Measurements from ENCODE around the gene EFHC1. TPM values are rescaled to one million over a fixed set of nuclear protein-coding genes. Genes with fewer than 3 reads are reported as not detected.

EFHC1 gene
- total and polyA plus RNA-seq, 2 donors (not counting 1 experiment from before 2014, with no cell fraction given): 19.4 to 34.8 TPM

DNA sequence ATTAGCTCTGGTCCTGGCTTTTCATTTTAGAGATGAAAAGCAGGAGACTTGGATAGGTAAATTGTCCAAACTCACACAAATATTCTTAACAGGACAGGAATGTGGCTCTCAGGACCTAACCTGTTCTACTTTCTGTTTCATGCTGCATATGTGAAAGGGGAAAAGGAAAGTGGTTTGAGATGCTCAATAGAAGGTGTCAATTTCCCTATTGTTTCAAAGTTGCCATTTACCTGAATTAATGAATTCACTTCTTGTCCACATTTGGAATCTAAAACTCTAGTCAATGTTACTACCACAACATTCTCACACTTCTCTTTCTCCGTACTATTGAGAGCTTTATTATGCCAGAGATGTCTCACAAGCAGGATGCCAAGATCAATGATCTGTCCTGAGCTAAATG lies 4.8 kb upstream of the EFHC1 start:
- no peak overlapping the region for H2AFZ ChIP-seq (ENCODE audit: insufficient read depth, low read depth, low read length, poor library complexity, severe bottlenecking)
- TF ChIP-seq EZH2 (IDR thresholded peaks at IDR 0.05; ENCODE audit: borderline replicate concordance, insufficient read depth, low read depth, low read length, poor library complexity, severe bottlenecking): no peak
- TF ChIP-seq, protein P1, sequence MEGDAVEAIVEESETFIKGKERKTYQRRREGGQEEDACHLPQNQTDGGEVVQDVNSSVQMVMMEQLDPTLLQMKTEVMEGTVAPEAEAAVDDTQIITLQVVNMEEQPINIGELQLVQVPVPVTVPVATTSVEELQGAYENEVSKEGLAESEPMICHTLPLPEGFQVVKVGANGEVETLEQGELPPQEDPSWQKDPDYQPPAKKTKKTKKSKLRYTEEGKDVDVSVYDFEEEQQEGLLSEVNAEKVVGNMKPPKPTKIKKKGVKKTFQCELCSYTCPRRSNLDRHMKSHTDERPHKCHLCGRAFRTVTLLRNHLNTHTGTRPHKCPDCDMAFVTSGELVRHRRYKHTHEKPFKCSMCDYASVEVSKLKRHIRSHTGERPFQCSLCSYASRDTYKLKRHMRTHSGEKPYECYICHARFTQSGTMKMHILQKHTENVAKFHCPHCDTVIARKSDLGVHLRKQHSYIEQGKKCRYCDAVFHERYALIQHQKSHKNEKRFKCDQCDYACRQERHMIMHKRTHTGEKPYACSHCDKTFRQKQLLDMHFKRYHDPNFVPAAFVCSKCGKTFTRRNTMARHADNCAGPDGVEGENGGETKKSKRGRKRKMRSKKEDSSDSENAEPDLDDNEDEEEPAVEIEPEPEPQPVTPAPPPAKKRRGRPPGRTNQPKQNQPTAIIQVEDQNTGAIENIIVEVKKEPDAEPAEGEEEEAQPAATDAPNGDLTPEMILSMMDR (IDR thresholded peaks at IDR 0.05): no peak
- no CpG with 5 or more reads among the region's 1 CpG for WGBS (ENCODE audit: insufficient coverage)
- H3K27ac Mint-ChIP-seq: no peak overlapping the region
- H3K27ac ChIP-seq (ENCODE audit: low read length in 2 of 2): no peak overlapping the region
- H4K20me1 ChIP-seq (ENCODE audit: control insufficient read depth, insufficient read depth, low read length, poor library complexity, severe bottlenecking): no peaks in the 10 kb centered on the region
- no peaks in the 10 kb centered on the region for H3K27me3 ChIP-seq (replicated peaks in 1 of 4; ENCODE audit: control extremely low read depth in 1 of 4, control insufficient read depth in 3 of 4, insufficient read depth in 4 of 4, low read length in 3 of 4)
- no peak overlapping the region for H3K4me3 ChIP-seq (ENCODE audit: control extremely low read depth in 1 of 5, extremely low read depth in 1 of 5, insufficient read depth in 1 of 5, low read depth in 2 of 5, low read length in 4 of 5)
- ChIA-PET CTCF (interaction anchor here (0.9 to 7.6 kb wide), 19 partner anchors 8 to 256 kb away, joined by 3 to 79 read pairs (median 7); partner anchors contain the start of genes MCM3, TMEM14A and TRAM2), POLR2A (no interaction called here)
- ATAC-seq (ENCODE audit: low read depth): no peak
- H3K79me2 ChIP-seq (ENCODE audit: control insufficient read depth, insufficient read depth, low read length): peaks cover 1% of the 10 kb centered on the region
- no peaks in the 10 kb centered on the region for H3K9me3 ChIP-seq (ENCODE audit: control extremely low read depth in 1 of 3, control insufficient read depth in 2 of 3, insufficient read depth in 1 of 3, low read length in 2 of 3)
- H3K4me1 Mint-ChIP-seq: peaks cover 11% of the 10 kb centered on the region
- H3K27me3 Mint-ChIP-seq: peaks cover 7% of the 10 kb centered on the region
- intact Hi-C loops (cut with micrococcal nuclease): no loop called here
- peaks cover 7 to 11% of the 10 kb centered on the region in 2 donors for H3K4me1 ChIP-seq (ENCODE audit: control insufficient read depth in 2 of 2, insufficient read depth in 2 of 2, low read length in 2 of 2)
- no peak overlapping the region for H3K4me2 ChIP-seq (replicated peaks; ENCODE audit: low read depth, low read length, poor library complexity, severe bottlenecking)
- no peaks in the 10 kb centered on the region for H3K9me3 Mint-ChIP-seq (ENCODE audit: insufficient read depth)
- no peak overlapping the region for H3K9ac ChIP-seq (ENCODE audit: low read length)
- DNase-seq: no peak
- no peak overlapping the region for H3K4me3 Mint-ChIP-seq
- no peaks in the 10 kb centered on the region for H3K36me3 ChIP-seq (replicated peaks in 1 of 2; ENCODE audit: control extremely low read depth in 1 of 2, control insufficient read depth in 1 of 2, extremely low read depth in 1 of 2, insufficient read depth in 2 of 2, low read length in 1 of 2)

DNA sequence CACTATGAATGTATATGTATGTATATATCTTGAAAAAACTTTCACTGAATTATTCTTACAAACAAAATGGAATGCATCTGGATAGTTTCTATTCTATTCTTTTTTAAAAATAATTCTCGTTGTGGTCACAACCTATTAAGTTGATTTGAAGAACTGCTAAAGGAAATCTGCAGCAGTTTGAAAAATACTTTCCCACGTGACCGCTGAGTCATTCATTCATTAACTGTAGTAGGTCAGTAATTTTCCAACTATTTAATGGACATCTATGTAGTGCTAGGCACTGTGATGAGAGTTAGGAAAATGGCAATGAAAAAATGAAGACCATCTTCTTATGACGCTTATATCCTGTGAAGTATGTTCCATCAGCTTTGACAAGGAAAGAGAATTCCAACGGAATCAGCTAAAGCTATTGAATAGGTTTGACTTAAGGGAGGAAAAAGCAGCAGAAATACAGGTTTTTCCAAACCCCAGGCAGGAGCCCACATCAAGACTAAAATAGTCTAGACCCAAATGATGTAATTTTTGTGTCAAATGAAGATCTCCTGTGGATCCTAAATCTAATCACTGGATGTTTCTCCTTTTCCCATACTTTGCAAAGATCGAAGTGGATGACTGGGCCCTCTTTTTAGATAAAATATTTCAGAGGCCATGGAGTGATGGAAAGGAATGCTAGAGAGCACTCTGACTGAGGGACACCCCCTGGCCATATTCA lies 4.1 kb upstream of the EFHC1 start:
- no peak for TF ChIP-seq EZH2 (IDR thresholded peaks at IDR 0.05; ENCODE audit: borderline replicate concordance, insufficient read depth, low read depth, low read length, poor library complexity, severe bottlenecking)
- TF ChIP-seq, protein P1 (IDR thresholded peaks at IDR 0.05): no peak
- intact Hi-C loops (cut with micrococcal nuclease): loop anchor here (1.0 kb wide), 4 partner anchors 89 to 247 kb away; no protein-coding TSS in a partner anchor
- ATAC-seq (ENCODE audit: low read depth) (no peak), DNase-seq (no peak)
- ChIA-PET POLR2A (no interaction called here), CTCF (interaction anchor here (0.7 to 7.6 kb wide), 28 partner anchors 8 to 255 kb away, joined by 3 to 79 read pairs (median 6); partner anchors contain the start of genes MCM3, PAQR8, TMEM14A and TRAM2)
- no peaks in the 10 kb centered on the region for H3K36me3 ChIP-seq (replicated peaks in 1 of 2; ENCODE audit: control extremely low read depth in 1 of 2, control insufficient read depth in 1 of 2, extremely low read depth in 1 of 2, insufficient read depth in 2 of 2, low read length in 1 of 2)
- Mint-ChIP-seq H3K4me1 (peaks cover 11% of the 10 kb centered on the region), H3K4me3 (no peak overlapping the region), H3K27ac (no peak overlapping the region), H3K9me3 (ENCODE audit: insufficient read depth) (no peaks in the 10 kb centered on the region), H3K27me3 (peaks cover 7% of the 10 kb centered on the region)
- no peak overlapping the region for H2AFZ ChIP-seq (ENCODE audit: insufficient read depth, low read depth, low read length, poor library complexity, severe bottlenecking)
- H3K27ac ChIP-seq (ENCODE audit: low read length in 2 of 2): no peak overlapping the region
- H3K9ac ChIP-seq (ENCODE audit: low read length): no peak overlapping the region
- H3K9me3 ChIP-seq (ENCODE audit: control extremely low read depth in 1 of 3, control insufficient read depth in 2 of 3, insufficient read depth in 1 of 3, low read length in 2 of 3): no peaks in the 10 kb centered on the region
- H3K79me2 ChIP-seq (ENCODE audit: control insufficient read depth, insufficient read depth, low read length): peaks cover 7% of the 10 kb centered on the region
- WGBS (ENCODE audit: insufficient coverage): 40% methylated on average over 2 of the region's 6 CpGs
- H4K20me1 ChIP-seq (ENCODE audit: control insufficient read depth, insufficient read depth, low read length, poor library complexity, severe bottlenecking): no peaks in the 10 kb centered on the region
- H3K4me1 ChIP-seq (ENCODE audit: control insufficient read depth in 2 of 2, insufficient read depth in 2 of 2, low read length in 2 of 2): peaks cover 15 to 18% of the 10 kb centered on the region in 2 donors
- no peak overlapping the region for H3K4me2 ChIP-seq (replicated peaks; ENCODE audit: low read depth, low read length, poor library complexity, severe bottlenecking)
- no peak overlapping the region for H3K4me3 ChIP-seq (ENCODE audit: control extremely low read depth in 1 of 5, extremely low read depth in 1 of 5, insufficient read depth in 1 of 5, low read depth in 2 of 5, low read length in 4 of 5)
- H3K27me3 ChIP-seq (replicated peaks in 1 of 4; ENCODE audit: control extremely low read depth in 1 of 4, control insufficient read depth in 3 of 4, insufficient read depth in 4 of 4, low read length in 3 of 4): no peaks in the 10 kb centered on the region

Data from B cell (primary cell).